ENCODE results near the gene EVA1A.
A peak's percentile ranks its signal among the peaks of the same experiment; 100 is the strongest.

The EVA1A gene, protein sequence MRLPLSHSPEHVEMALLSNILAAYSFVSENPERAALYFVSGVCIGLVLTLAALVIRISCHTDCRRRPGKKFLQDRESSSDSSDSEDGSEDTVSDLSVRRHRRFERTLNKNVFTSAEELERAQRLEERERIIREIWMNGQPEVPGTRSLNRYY

DNA sequence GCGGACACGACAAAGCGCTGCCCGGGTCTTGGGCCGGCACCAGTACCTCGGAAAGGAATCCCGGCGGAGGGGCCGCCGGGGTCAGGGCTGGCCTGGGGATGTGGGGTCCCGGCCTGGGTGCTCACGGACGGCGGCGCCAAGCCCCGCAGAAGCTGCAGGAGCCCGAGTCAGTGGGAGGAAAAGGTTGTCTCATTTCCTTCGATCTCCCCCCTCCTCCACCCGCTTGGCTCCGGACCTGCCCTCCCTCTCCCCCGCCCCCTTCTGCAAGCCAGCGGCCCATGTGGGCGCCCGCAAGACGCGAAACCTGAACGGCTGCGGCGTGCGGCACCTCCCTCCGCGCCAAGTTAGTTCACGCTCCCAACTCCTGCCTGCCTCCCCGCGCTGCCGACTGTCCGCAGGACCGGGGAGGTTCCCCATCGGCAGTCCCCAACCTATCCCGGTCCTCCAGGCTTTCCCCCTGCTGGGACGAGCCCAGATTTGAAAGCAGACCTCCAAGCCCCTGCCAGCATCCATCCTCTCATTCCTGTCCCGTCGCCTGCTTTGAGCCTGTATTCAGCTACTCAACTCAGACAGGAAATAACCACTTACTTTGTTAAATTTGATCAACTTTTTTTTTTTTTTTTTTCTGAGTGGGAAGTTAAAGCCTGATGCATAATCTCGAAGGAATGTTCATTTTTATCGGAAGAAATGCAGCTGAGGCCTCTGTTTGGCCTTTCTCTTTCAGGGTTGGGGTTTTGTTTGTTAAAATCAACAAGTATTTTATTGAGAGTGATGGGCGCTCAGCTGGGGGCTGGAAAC, at the start of gene EVA1A:
TSS of gene EVA1A (minus strand) at position 172 of the 798 bp plus-strand sequence. CDS start 42,799 bp downstream, outside the sequence.
- DNase-seq, result peak in 3 of 58 donors; percentile 1 to 3 (median 2)

GRCh38 chr2:75609937-75610508, 49.3 kb upstream of the EVA1A start:
- no peak for DNase-seq

DNA sequence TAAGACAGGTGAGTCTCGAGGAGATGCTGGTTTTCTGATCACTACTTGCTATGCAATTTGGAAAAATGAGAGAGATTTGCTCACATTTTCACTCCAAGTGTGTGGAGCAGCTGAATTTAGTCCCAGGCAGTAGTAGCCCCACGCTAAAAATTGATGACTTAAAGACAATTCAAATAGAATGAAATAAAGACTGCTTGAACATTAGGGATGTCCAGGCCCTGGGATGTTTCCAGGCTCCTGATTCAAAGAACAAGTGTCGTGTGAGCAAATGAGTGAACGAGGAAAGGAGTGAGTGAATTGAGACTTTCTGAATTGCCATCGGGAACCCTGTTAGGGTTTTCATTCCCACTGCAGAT, 48.6 kb upstream of the EVA1A start:
- no peak for DNase-seq

- peak in 49 of 58 donors; percentile 7 to 66 (median 35) for DNase-seq
Measured at GRCh38 chr2:75608684-75609333, 48.1 kb upstream of the EVA1A start.

- DNase-seq, result no peak
Measured at GRCh38 chr2:75607988-75608683, 47.4 kb upstream of the EVA1A start.

DNA sequence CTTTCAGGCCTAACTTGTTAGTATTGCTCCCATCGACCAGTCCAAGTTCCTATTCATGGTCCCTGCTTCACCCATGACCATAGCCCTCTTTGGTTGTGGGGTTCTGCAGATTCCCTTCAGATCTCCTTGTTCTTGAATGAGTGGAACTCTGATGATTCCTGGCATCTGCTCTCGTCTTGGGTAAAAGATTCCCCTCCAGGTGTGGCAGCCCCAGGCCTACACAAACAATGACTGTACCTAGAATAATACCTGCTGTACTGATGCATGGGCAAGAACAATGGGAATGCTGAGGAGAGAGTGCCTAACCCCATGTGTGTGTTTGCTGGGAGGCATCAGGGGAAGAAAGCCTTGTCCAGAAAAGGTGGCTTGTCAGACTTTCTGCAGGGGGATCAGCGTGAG, 46.7 kb upstream of the EVA1A start:
- DNase-seq, result no peak

GRCh38 chr2:75606761-75607399, 46.1 kb upstream of the EVA1A start:
- DNase-seq, result no peak

DNA sequence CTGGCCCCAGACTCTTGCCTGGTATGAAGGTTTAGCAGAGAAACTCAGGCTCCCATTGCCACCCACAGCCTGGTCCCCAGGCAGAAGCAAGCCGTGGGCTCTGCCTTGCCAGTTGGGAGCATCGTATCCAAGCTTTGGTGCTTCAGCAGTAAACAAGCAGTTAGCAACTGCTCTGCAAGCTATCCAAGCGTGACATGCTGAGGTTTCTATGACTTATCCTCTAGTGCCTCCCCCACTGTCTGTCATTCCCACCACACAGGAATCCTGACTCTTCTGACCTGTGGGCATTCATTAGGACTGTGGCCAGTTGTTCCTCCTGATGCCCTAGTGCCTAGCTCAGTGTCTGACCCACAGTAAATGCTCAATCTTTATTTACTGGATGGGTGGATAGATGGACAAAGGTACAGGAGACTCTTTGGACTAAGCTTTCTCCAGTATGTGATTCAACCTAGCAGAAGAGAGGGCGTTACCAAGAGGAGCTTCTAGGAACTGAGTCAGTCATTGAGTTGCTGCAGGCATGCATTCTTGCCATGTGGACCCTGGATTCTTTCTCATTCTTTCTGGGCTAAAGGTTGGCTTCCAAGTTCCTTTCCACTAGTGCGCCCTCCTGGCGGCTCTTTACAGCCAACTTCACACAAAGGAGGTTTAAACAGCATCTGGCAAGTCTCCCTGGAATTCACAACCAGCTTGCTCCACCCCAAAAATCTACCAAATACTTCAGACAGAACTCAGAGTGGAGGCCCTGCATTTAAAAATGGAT, 45.2 kb upstream of the EVA1A start:
- DNase-seq, result peak in 10 of 58 donors; percentile 2 to 48 (median 12)

DNA sequence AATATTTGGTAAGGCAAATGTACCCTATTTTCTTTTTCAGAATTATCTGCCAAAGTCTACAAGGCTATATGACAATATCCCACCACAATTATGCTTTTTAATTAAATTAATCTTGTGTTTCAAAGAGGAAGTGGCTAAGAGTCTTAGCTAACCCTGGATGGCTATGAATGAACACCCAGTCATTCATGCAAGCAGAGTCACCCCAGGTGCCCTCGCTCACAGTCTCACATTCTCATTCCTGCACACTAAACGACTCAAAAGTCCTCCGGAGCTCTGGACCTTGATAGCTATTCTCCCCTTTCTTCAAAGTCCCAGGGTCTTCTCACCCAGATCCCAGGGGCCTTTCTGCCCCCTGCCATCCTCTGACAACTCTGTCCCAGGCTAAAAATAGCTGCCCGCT, 43.7 kb upstream of the EVA1A start:
- no peak for DNase-seq

DNA sequence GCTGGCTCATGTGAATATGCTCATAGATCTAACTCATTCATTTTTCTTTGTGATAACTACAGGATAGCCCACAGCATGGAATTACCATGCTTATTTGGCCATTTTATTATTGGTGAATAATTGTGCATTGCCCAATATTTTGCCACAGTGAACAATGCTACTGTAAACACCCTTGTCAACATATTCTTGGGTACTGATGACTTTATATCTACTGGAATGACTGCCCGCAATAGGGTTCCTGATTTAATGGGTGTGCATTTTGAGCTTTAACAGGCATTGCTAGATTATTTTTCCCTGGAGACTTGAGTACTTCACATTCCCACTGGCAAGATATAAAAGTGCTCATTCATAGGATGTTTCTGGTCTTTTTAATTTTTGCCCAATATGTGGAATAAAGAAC, 42.7 kb upstream of the EVA1A start:
- DNase-seq, result no peak

GRCh38 chr2:75602724-75603342, 42.1 kb upstream of the EVA1A start:
- DNase-seq, result no peak

DNA sequence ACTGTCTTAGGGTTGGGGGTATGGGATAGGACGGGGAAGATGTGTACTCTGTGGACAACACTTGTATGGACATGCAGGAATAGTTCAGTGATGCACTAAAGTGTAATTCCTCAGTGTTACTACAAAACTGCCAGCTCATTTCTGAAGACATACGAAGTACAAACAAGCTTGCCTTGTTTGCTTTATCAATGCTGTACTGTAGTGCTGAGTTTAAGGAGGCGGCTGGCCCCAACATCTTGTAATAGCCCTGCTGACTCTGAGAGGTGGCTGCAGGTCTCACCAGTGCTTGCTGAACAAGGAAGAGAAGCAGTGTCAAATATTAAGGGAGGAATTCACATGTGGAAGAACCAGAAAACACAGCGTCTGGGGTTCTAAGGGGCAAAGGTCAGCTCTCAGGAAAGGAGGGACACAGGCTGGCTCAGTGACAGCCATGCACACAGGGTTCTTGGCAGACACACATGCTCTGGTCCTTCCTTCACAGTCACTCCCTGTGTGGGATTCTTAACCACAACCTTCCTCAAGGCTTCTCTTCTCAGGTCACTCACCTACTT, 39.8 kb upstream of the EVA1A start:
- no peak for DNase-seq

DNA sequence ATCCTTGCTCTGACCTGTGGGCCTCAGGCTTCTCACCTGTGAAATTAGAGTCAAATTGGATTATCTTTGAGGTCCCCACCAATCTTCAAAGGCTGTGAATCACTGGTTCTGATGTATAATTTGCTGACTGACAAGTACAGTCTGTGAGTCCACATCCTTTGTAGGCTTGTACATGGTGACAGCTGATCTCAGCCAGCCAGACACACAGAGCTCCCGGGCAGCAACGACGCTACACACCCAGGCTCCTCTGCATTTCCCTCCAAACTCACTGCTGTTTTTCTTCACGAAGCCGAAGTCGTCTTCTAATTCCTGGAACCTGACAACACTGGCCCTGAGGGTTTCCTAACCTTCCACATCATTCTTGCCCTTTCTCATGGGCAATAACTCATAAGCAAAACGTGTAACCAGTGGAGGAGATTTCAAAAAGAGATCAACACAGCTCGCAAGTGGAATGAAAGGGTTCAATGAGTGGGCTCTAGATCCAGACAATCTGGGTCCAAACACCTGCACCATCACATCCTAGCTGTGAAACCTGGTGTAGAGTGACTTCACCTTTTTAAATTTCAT, 37.9 kb upstream of the EVA1A start:
- no peak for DNase-seq

DNA sequence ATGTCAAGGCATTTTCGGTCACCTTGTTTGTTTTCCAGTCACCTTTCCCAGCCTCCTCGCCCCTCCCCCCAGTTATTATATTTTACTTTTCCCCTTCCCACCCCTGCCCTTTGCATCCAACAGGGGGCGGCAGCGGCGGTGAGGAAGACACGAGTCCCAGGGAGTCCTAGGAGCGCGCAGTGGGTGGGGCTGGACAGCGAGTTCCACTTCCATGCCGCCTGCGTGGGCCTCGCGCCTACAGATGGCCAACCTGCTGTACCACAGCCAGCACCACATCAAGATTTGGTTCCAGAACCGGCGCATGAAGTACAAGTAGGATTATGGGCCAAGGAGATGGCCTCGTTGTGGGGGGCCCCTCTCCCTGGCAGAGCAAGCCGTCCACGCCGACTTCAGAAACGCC, 37.2 kb upstream of the EVA1A start:
- no peak for DNase-seq

- no peak for DNase-seq
Measured at GRCh38 chr2:75596784-75597183, 36.0 kb upstream of the EVA1A start.

- DNase-seq, result no peak
Measured at GRCh38 chr2:75595541-75596395, 35.0 kb upstream of the EVA1A start.

DNA sequence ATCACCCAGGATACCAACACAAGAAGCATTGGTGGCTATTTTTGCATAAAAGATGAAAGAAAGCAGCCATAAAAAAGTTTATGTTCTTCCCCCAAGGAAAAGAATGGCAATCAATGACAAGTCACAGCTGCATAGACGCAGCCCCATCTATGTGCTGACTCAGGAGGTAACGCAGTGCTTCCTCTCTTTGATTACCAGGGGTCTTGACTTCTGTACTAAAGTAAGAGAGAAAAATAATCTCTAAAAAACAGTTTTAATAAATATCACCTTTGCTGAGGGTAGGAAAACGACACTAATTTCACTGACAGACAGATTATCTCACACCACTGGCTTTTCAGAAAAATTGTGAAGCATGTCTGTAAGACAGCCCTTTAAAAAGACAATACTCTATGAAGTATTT, 33.9 kb upstream of the EVA1A start:
- DNase-seq, result no peak

- no peak for DNase-seq
Measured at GRCh38 chr2:75592888-75593287, 32.1 kb upstream of the EVA1A start.

All from anterior cingulate cortex (tissue), 58 donors.